Gastrocnemius medialis (tissue), 4 donors: ENCODE results near the gene FLACC1. TPM values are rescaled to one million over a fixed set of nuclear protein-coding genes. Genes with fewer than 3 reads are reported as not detected.

Source experiments
- ATAC-seq, 2 donors: fragments of 150-250 bp; one replicate each; pipeline ENCODE4 v1.9.1; 2016
- DNase-seq, 2 donors: peaks; one replicate each; pipeline ENCODE4 v3.0.0-alpha.2; 2019
- H3K27ac ChIP-seq, 4 donors: fragments of 200-600 bp; sonication (generic); 1 replicate in 1 of 4; 2 replicates in 3 of 4; pipeline ENCODE4 v1.5.1; 2016 to 2018; ENCODE audit warnings: mild to moderate bottlenecking in 2 of 4, moderate library complexity in 1 of 4
- H3K27me3 ChIP-seq, 3 donors: fragments of 200-600 bp; sonication (generic) in 2 of 3; 1 replicate in 1 of 3; 2 replicates in 2 of 3; pipeline versions ENCODE4 v1.5.1 to v1.6.0; 2016 to 2019; ENCODE audit warnings: mild to moderate bottlenecking in 1 of 3, moderate library complexity in 1 of 3
- H3K36me3 ChIP-seq, 2 donors: fragments of 200-600 bp; sonication (generic) in 1 of 2; one replicate each; pipeline ENCODE4 v1.5.1; 2017 to 2018
- H3K4me1 ChIP-seq, 2 donors: fragments of 200-600 bp; sonication (generic) in 1 of 2; one replicate each; pipeline ENCODE4 v1.5.1; 2016 to 2017; ENCODE audit warnings: mild to moderate bottlenecking in 2 of 2
- H3K4me3 ChIP-seq, 4 donors: fragments of 200-600 bp; sonication (generic) in 3 of 4; 1 replicate in 1 of 4; 2 replicates in 3 of 4; pipeline ENCODE4 v1.5.1; 2016 to 2019; ENCODE audit warnings: mild to moderate bottlenecking in 2 of 4
- H3K9me3 ChIP-seq, 3 donors: fragments of 200-600 bp; sonication (generic) in 2 of 3; 1 replicate in 1 of 3; 2 replicates in 2 of 3; pipeline ENCODE4 v1.5.1; 2016 to 2019
- CTCF ChIP-seq, 5 experiments: fragments of 450-650 bp in 3 of 5; fragments of 200-600 bp in 2 of 5; sonication (generic) in 2 of 5; IDR thresholded peaks in 4 of 5; conservative IDR thresholded peaks in 1 of 5; 1 replicate in 4 of 5; 2 replicates in 1 of 5; pipeline ENCODE4 v1.5.1; 2016 to 2019; ENCODE audit warnings: antibody characterized with exemption in 5 of 5, mild to moderate bottlenecking in 3 of 5, moderate library complexity in 3 of 5
- POLR2A ChIP-seq, 2 donors: fragments of 450-650 bp; IDR thresholded peaks; one replicate each; pipeline ENCODE4 v1.6.1; 2017; ENCODE audit warnings: antibody characterized with exemption in 2 of 2, mild to moderate bottlenecking in 2 of 2, moderate library complexity in 2 of 2
- in situ Hi-C, 4 donors: fragments of 200-750 bp; cut with MboI; loops; one replicate each; pipeline versions ENCODE4 v1.15.0 to v1.8.0; 2017; ENCODE audit warnings: low sequenced_read_pairs in 4 of 4
- intact Hi-C: fragments of 100-400 bp; cut with DNase I; formaldehyde crosslinking; loops from one replicate; pipeline ENCODE4 v1.15.1; 2023; ENCODE audit warnings: low total_unique reads
- total RNA-seq, 4 donors: library from RNA; depleted of rRNA; stranded (reverse); fragments of >200 nt; gene quantifications; one replicate each; pipeline versions ENCODE4 v1.1.0 to v1.2.3, GENCODE V29; 2016

FLACC1 gene
- total RNA-seq, 4 donors from 2014 or later, result 0.72 to 1.7 (median 1.4) TPM

- no peaks in the 10 kb centered on the region for H3K9me3 ChIP-seq
- H3K4me3 ChIP-seq, result no peak overlapping the region
- in situ Hi-C loops (no loop called here), intact Hi-C loops (no loop called here)
- ATAC-seq (no peak), DNase-seq (no peak)
- H3K27ac ChIP-seq, result no peak overlapping the region
- H3K4me1 ChIP-seq, result no peaks in the 10 kb centered on the region
- H3K36me3 ChIP-seq, result no peaks in the 10 kb centered on the region
- TF ChIP-seq POLR2A (IDR thresholded peaks at IDR 0.05) (no peak), CTCF (IDR thresholded peaks at IDR 0.05 in 4 of 5, conservative IDR thresholded peaks at IDR 0.05 in 1 of 5) (no peak)
- no peaks in the 10 kb centered on the region for H3K27me3 ChIP-seq
Measured at GRCh38 chr2:201276511-201276910, 80.6 kb downstream of the FLACC1 start.

GRCh38 chr2:201275990-201276389, 81.2 kb downstream of the FLACC1 start:
- Histone ChIP-seq H3K36me3 (no peaks in the 10 kb centered on the region), H3K4me3 (no peak overlapping the region), H3K9me3 (no peaks in the 10 kb centered on the region), H3K27ac (no peak overlapping the region), H3K4me1 (no peaks in the 10 kb centered on the region), H3K27me3 (no peaks in the 10 kb centered on the region)
- intact Hi-C loops, result no loop called here
- no peak for ATAC-seq
- no peak for DNase-seq
- in situ Hi-C loops, result no loop called here
- TF ChIP-seq CTCF (IDR thresholded peaks at IDR 0.05 in 4 of 5, conservative IDR thresholded peaks at IDR 0.05 in 1 of 5) (no peak), POLR2A (IDR thresholded peaks at IDR 0.05) (no peak)

GRCh38 chr2:201275069-201275468, 82.1 kb downstream of the FLACC1 start:
- H3K36me3 ChIP-seq, result no peaks in the 10 kb centered on the region
- in situ Hi-C loops, result no loop called here
- no peaks in the 10 kb centered on the region for H3K9me3 ChIP-seq
- DNase-seq (no peak), ATAC-seq (no peak)
- H3K27ac ChIP-seq, result no peak overlapping the region
- no peak overlapping the region for H3K4me3 ChIP-seq
- no peaks in the 10 kb centered on the region for H3K4me1 ChIP-seq
- H3K27me3 ChIP-seq, result no peaks in the 10 kb centered on the region
- TF ChIP-seq CTCF (IDR thresholded peaks at IDR 0.05 in 4 of 5, conservative IDR thresholded peaks at IDR 0.05 in 1 of 5), result no peak
- intact Hi-C loops, result no loop called here

GRCh38 chr2:201273330-201273983, 83.7 kb downstream of the FLACC1 start:
- H3K27me3 ChIP-seq, result no peaks in the 10 kb centered on the region
- H3K4me1 ChIP-seq, result no peaks in the 10 kb centered on the region
- in situ Hi-C loops (no loop called here), intact Hi-C loops (no loop called here)
- H3K4me3 ChIP-seq, result no peak overlapping the region
- H3K27ac ChIP-seq, result no peak overlapping the region
- H3K9me3 ChIP-seq, result no peaks in the 10 kb centered on the region
- ATAC-seq, result no peak
- DNase-seq, result no peak
- no peaks in the 10 kb centered on the region for H3K36me3 ChIP-seq
- TF ChIP-seq CTCF (IDR thresholded peaks at IDR 0.05 in 4 of 5, conservative IDR thresholded peaks at IDR 0.05 in 1 of 5) (no peak), POLR2A (IDR thresholded peaks at IDR 0.05) (no peak)

GRCh38 chr2:201271917-201272316, 85.2 kb downstream of the FLACC1 start:
- no peak overlapping the region for H3K27ac ChIP-seq
- ATAC-seq, result no peak
- in situ Hi-C loops, result no loop called here
- no peaks in the 10 kb centered on the region for H3K36me3 ChIP-seq
- no peak overlapping the region for H3K4me3 ChIP-seq
- TF ChIP-seq CTCF (IDR thresholded peaks at IDR 0.05 in 4 of 5, conservative IDR thresholded peaks at IDR 0.05 in 1 of 5) (no peak), POLR2A (IDR thresholded peaks at IDR 0.05) (no peak)
- H3K9me3 ChIP-seq, result no peaks in the 10 kb centered on the region
- no peaks in the 10 kb centered on the region for H3K27me3 ChIP-seq
- no peak for DNase-seq
- intact Hi-C loops, result no loop called here
- H3K4me1 ChIP-seq, result no peaks in the 10 kb centered on the region
